Embryonic facial prominence (tissue), 1 donor: ENCODE results near the gene NBPF3.
"Not testable (repeated sequence)": the region's sequence is repeated elsewhere in the genome, so short reads cannot be mapped to it uniquely, and the experiment has no call there.

Experiments
- DNase-seq: peaks from one replicate; pipeline ENCODE4 v3.0.0-alpha.2; 2016; ENCODE audit errors: extremely low spot score

NBPF3 gene

GRCh38 chr1:21518774-21519455, 79.0 kb downstream of the NBPF3 start:
- no peak for DNase-seq

GRCh38 chr1:21519486-21520070, 79.6 kb downstream of the NBPF3 start:
- not testable (repeated sequence) for DNase-seq

GRCh38 chr1:21520899-21521716, 81.2 kb downstream of the NBPF3 start:
- no peak for DNase-seq

- DNase-seq = no peak
Observed at GRCh38 chr1:21521717-21522060, 81.8 kb downstream of the NBPF3 start.

GRCh38 chr1:21522525-21523038, 82.6 kb downstream of the NBPF3 start:
- no peak for DNase-seq

- DNase-seq = no peak
Observed at GRCh38 chr1:21523297-21523813, 83.4 kb downstream of the NBPF3 start.

- DNase-seq = no peak
Observed at GRCh38 chr1:21524220-21524619, 84.3 kb downstream of the NBPF3 start.

- DNase-seq = no peak
Observed at GRCh38 chr1:21524686-21525339, 84.9 kb downstream of the NBPF3 start.

- no peak for DNase-seq
Observed at GRCh38 chr1:21525340-21525717, 85.4 kb downstream of the NBPF3 start.

GRCh38 chr1:21526441-21526840, 86.5 kb downstream of the NBPF3 start:
- DNase-seq = no peak

GRCh38 chr1:21530368-21531016, 90.6 kb downstream of the NBPF3 start:
- DNase-seq = no peak

GRCh38 chr1:21531241-21531640, 91.3 kb downstream of the NBPF3 start:
- DNase-seq = no peak

- no peak for DNase-seq
Observed at GRCh38 chr1:21532496-21532895, 92.6 kb downstream of the NBPF3 start.

GRCh38 chr1:21532992-21533534, 93.1 kb downstream of the NBPF3 start:
- no peak for DNase-seq

- DNase-seq = no peak
Observed at GRCh38 chr1:21534146-21534545, 94.2 kb downstream of the NBPF3 start.
